Activated CD4-positive, alpha-beta memory T cell treated with anti-CD3 and anti-CD28 coated beads, Interleukin-2, amount 10 ng/mL, durations not matched to agents 7 days and 5 days (primary cell): ENCODE results near the gene ANTXRL. TPM values are rescaled to one million over a fixed set of nuclear protein-coding genes. Genes with fewer than 3 reads are reported as not detected.
A peak's percentile ranks its signal among the peaks of the same experiment; 100 is the strongest.
"Not testable (repeated sequence)": the region's sequence is repeated elsewhere in the genome, so short reads cannot be mapped to it uniquely, and the experiment has no call there.

Experiments
- CTCF ChIA-PET: fragments of 350-600 bp; sonication (Branson Sonifier 250); formaldehyde crosslinking; loops from one replicate; lab custom pipeline; 2021; ENCODE audit warnings: antibody characterized with exemption, inconsistent platforms; lab: Charles Lee
- POLR2A ChIA-PET: fragments of 350-600 bp; sonication (Branson Sonifier 250); formaldehyde crosslinking; loops from one replicate; lab custom pipeline; 2021; ENCODE audit warnings: antibody characterized with exemption; lab: Charles Lee
- DNase-seq: peaks from one replicate; pipeline ENCODE4 v3.0.0-alpha.2; 2020
- H3K27ac Mint-ChIP-seq: one replicate; pipeline ENCODE4 v1.8.0; 2021; ENCODE audit warnings: mild to moderate bottlenecking, mixed read lengths
- H3K27me3 Mint-ChIP-seq: one replicate; pipeline ENCODE4 v1.8.0; 2021; ENCODE audit warnings: mixed read lengths
- H3K36me3 Mint-ChIP-seq: one replicate; pipeline ENCODE4 v1.8.0; 2021; ENCODE audit warnings: low read depth, mixed read lengths
- H3K4me1 Mint-ChIP-seq: one replicate; pipeline ENCODE4 v1.8.0; 2021; ENCODE audit warnings: mixed read lengths
- H3K4me3 Mint-ChIP-seq: one replicate; pipeline ENCODE4 v1.8.0; 2021; ENCODE audit warnings: mild to moderate bottlenecking, mixed read lengths
- H3K9me3 Mint-ChIP-seq: one replicate; pipeline ENCODE4 v1.8.0; 2021; ENCODE audit warnings: mixed read lengths
- total RNA-seq, 2 experiments: library from RNA; stranded (reverse); gene quantifications; one replicate each; pipeline ENCODE4 v1.2.3, GENCODE V29; 2021

ANTXRL gene
- total RNA-seq, 2 experiments from 2014 or later, result not detected

- H3K4me3 Mint-ChIP-seq, result no peak overlapping the region
- peaks cover 13% of the 10 kb centered on the region for H3K27me3 Mint-ChIP-seq
- no peak for DNase-seq
- ChIA-PET CTCF (no interaction called here), POLR2A (interaction anchor here (6.3 kb wide), 1 partner anchor 11 kb away, joined by 98 read pairs; no protein-coding TSS in a partner anchor)
- H3K36me3 Mint-ChIP-seq, result no peaks in the 10 kb centered on the region
- no peaks in the 10 kb centered on the region for H3K9me3 Mint-ChIP-seq
- H3K27ac Mint-ChIP-seq, result peak overlapping the region; percentile 80
- H3K4me1 Mint-ChIP-seq, result peaks cover 31% of the 10 kb centered on the region
Measured at GRCh38 chr10:46272863-46273415, 13.9 kb upstream of the ANTXRL start.

GRCh38 chr10:46273506-46274477 lies 13.0 kb upstream of the ANTXRL start:
- Mint-ChIP-seq H3K27ac (no peak overlapping the region), H3K27me3 (peaks cover 13% of the 10 kb centered on the region), H3K9me3 (no peaks in the 10 kb centered on the region), H3K4me1 (peaks cover 31% of the 10 kb centered on the region), H3K36me3 (no peaks in the 10 kb centered on the region), H3K4me3 (no peak overlapping the region)
- ChIA-PET POLR2A (interaction anchor here (6.3 kb wide), 1 partner anchor 10 kb away, joined by 98 read pairs; no protein-coding TSS in a partner anchor), CTCF (no interaction called here)
- no peak for DNase-seq

GRCh38 chr10:46277840-46278239 lies 9.0 kb upstream of the ANTXRL start:
- no peak overlapping the region for H3K4me3 Mint-ChIP-seq
- POLR2A ChIA-PET, result no interaction called here
- H3K27me3 Mint-ChIP-seq, result peaks cover 27% of the 10 kb centered on the region
- no peaks in the 10 kb centered on the region for H3K36me3 Mint-ChIP-seq
- no peak for DNase-seq
- H3K27ac Mint-ChIP-seq, result no peak overlapping the region
- no peaks in the 10 kb centered on the region for H3K9me3 Mint-ChIP-seq
- peaks cover 5% of the 10 kb centered on the region for H3K4me1 Mint-ChIP-seq
- CTCF ChIA-PET, result no interaction called here

DNA sequence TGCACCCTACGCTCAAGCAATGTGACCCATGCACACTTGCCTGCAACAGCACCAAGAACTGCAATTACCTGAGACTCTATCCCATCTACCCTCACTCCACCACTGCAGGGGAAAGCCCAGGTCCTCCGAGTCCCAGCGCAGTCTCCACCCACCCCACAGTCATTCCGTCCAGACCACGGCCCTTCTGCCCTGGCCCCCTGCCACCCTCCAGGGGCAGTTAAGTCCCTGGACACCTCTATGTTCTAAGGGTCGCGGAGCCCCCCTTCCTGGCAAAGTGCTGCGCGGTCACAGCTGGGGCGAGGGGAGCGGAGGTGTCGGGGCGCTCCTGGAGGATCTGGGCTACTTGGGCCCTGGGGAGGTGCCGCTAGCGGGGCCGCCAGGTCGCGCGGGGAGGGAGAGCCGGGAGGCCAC lies 4.4 kb upstream of the ANTXRL start:
- DNase-seq, H3K36me3 Mint-ChIP-seq, H3K9me3 Mint-ChIP-seq, H3K27ac Mint-ChIP-seq: not testable (repeated sequence)
- peaks cover 17% of the 10 kb centered on the region for H3K27me3 Mint-ChIP-seq
- H3K4me1 Mint-ChIP-seq, result peaks cover 28% of the 10 kb centered on the region
- ChIA-PET CTCF (interaction anchor here (1.4 to 1.8 kb wide), 2 partner anchors 175 to 1098 kb away, joined by 4 to 8 read pairs; no protein-coding TSS in a partner anchor), POLR2A (interaction anchor here (2.8 to 4.5 kb wide), 3 partner anchors 12 to 1098 kb away, joined by 16 to 98 read pairs (median 25); no protein-coding TSS in a partner anchor)
- peak overlapping the region; percentile 47 for H3K4me3 Mint-ChIP-seq

DNA sequence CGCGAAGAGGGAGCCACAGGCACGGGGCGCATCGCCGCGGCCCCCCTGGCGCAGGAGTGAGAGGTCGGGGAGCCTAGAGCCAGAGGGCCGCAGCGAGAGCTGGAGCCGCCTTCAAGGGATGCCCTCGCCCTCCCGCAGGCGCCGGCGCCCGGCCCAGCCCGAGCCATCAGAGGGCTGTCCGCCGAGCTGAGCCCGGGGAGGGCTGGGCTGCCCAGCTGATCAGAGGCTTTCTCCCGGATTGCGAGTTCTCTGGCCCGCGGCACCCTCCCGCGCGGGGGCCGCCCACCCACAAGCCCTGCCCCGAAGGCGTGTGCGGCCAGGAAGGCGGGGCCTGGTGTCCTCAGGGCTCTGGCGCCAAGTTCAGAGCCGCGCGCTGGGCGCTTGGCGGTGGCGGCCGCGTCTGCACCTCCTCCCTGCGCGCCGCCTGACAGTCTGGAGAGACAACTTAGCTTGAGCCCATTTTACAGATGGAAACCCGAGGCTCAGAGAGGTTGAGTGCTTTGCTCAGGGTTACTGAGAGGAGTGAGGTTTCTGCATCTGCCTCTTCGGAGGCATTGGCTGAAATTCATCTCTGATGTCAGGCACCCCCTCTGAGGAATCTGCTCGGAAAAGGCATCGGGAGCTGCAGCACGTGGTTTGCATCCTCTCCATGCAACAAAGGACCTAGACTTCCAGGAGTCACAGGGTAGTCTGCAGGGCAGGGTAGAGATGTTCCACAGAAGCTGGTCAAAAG lies 3.8 kb upstream of the ANTXRL start:
- Mint-ChIP-seq H3K36me3 (no peaks in the 10 kb centered on the region), H3K4me1 (peaks cover 28% of the 10 kb centered on the region), H3K27ac (peak overlapping the region; percentile 14), H3K4me3 (peak overlapping the region; percentile 97), H3K9me3 (no peaks in the 10 kb centered on the region), H3K27me3 (peaks cover 14% of the 10 kb centered on the region)
- POLR2A ChIA-PET, result interaction anchor here (1.1 to 4.5 kb wide), 5 partner anchors 12 to 1097 kb away, joined by 3 to 98 read pairs (median 16); no protein-coding TSS in a partner anchor
- peak; percentile 54 for DNase-seq
- CTCF ChIA-PET, result interaction anchor here (1.4 to 1.8 kb wide), 2 partner anchors 176 to 1098 kb away, joined by 4 to 8 read pairs; no protein-coding TSS in a partner anchor

GRCh38 chr10:46283580-46284285 lies 3.1 kb upstream of the ANTXRL start:
- no peak for DNase-seq
- Mint-ChIP-seq H3K27me3 (peaks cover 15% of the 10 kb centered on the region), H3K27ac (peak overlapping the region; percentile 91), H3K4me3 (peak overlapping the region; percentile 97), H3K4me1 (peaks cover 28% of the 10 kb centered on the region), H3K36me3 (no peaks in the 10 kb centered on the region), H3K9me3 (no peaks in the 10 kb centered on the region)
- ChIA-PET CTCF (interaction anchor here (1.4 to 1.8 kb wide), 2 partner anchors 177 to 1097 kb away, joined by 4 to 8 read pairs; no protein-coding TSS in a partner anchor), POLR2A (interaction anchor here (1.1 to 4.5 kb wide), 5 partner anchors 13 to 1096 kb away, joined by 3 to 98 read pairs (median 16); no protein-coding TSS in a partner anchor)

DNA sequence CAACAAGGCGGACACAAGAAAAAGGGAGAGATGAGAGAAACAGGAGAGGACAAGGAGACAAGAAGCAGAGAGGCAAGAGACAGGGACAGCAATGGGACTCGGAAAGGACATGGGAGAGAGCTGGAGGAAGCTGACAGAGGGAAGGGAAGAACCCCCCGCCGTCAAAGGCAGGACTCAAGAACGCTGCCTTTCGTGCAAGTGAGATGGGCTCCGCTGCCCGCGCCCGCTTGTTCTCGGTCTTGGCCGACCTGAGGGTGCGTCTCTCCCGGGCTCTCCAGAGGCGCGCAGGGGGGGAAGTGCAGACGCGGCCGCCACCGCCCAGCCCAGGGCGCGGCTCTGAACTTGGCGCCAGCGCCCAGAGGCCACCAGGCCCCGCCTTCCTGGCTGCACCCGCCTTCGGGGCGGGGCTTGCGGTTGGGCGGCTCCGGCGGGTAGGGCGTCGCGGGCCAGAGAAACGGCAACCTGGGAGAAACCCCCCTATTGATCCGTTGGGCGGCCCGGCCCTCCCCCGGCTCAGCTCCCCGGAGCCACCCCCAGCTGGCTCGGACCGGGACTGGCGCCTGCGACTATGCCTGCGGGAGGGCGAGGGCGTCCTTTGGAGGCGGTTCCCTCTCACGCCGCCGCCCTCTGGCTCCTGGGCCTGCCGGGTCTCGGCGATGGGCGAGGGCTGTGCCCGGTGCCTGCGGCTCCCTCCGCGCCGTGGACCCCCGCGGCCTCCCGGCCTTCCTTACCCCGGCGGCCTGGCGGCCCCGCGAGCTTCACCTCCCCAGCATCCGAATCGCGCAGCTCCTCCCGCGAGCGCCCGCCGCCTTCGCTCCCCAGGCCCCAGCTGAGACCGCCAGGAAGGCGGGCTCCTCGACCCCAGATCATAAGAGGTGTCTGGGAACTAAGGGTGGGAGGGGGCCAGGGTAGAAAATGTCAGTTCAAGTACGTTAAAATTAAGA lies 2.2 kb upstream of the ANTXRL start:
- H3K27me3 Mint-ChIP-seq, result peaks cover 18% of the 10 kb centered on the region
- peak; percentile 89 for DNase-seq
- no peaks in the 10 kb centered on the region for H3K9me3 Mint-ChIP-seq
- peak overlapping the region; percentile 97 for H3K4me3 Mint-ChIP-seq
- peaks cover 28% of the 10 kb centered on the region for H3K4me1 Mint-ChIP-seq
- no peaks in the 10 kb centered on the region for H3K36me3 Mint-ChIP-seq
- peak overlapping the region; percentile 91 for H3K27ac Mint-ChIP-seq
- ChIA-PET CTCF (interaction anchor here (1.2 kb wide), 1 partner anchor 28 kb away, joined by 4 read pairs; no protein-coding TSS in a partner anchor), POLR2A (interaction anchor here (0.9 to 4.5 kb wide), 7 partner anchors 10 to 1096 kb away, joined by 3 to 98 read pairs (median 7); no protein-coding TSS in a partner anchor)

GRCh38 chr10:46285300-46285699 lies 1.5 kb upstream of the ANTXRL start:
- H3K27me3 Mint-ChIP-seq, result peaks cover 21% of the 10 kb centered on the region
- peaks cover 28% of the 10 kb centered on the region for H3K4me1 Mint-ChIP-seq
- peak overlapping the region; percentile 97 for H3K4me3 Mint-ChIP-seq
- ChIA-PET POLR2A (interaction anchor here (0.9 to 4.5 kb wide), 5 partner anchors 9 to 1095 kb away, joined by 3 to 98 read pairs (median 16); no protein-coding TSS in a partner anchor), CTCF (interaction anchor here (1.2 kb wide), 1 partner anchor 28 kb away, joined by 4 read pairs; no protein-coding TSS in a partner anchor)
- DNase-seq, result no peak
- H3K9me3 Mint-ChIP-seq, result no peaks in the 10 kb centered on the region
- no peaks in the 10 kb centered on the region for H3K36me3 Mint-ChIP-seq
- peak overlapping the region; percentile 82 for H3K27ac Mint-ChIP-seq

DNA sequence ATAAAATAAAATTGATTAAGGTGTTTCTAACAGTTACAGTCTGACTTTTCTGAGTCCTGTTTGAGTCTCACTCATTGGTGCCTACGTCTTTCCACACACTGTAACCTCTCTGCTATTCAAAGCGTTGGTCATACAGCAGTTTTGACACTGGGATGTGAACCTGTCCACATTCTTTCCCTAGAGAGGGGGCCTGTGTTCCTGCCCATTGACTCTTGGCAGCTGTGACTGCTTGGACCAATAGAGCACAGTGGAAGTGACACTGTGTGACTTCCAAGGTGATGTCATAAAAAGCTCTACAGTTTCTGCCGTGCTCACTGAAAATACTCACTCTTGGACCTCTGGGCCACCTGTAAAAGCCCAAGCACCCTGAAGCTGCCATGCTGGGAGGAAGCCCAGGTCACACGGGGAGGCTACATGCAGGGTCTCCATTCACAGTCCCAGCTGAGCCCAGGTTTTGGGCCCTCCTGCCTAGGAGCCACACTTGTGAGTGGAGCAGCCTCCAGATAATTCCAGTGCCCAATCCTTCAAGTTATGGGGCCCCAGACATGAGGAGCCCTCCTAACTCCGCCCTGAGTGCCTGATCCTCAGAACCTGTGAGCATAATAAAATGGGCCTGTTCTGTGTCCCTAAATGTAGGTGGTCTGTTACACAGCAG lies 704 bp upstream of the ANTXRL start:
- POLR2A ChIA-PET, result interaction anchor here (4.5 kb wide), 1 partner anchor 16 kb away, joined by 98 read pairs; no protein-coding TSS in a partner anchor
- H3K4me1 Mint-ChIP-seq, result peaks cover 28% of the 10 kb centered on the region
- peaks cover 26% of the 10 kb centered on the region for H3K27me3 Mint-ChIP-seq
- H3K9me3 Mint-ChIP-seq, result no peaks in the 10 kb centered on the region
- H3K36me3 Mint-ChIP-seq, result no peaks in the 10 kb centered on the region
- peak overlapping the region; percentile 10 for H3K4me3 Mint-ChIP-seq
- CTCF ChIA-PET, result no interaction called here
- H3K27ac Mint-ChIP-seq, result no peak overlapping the region
- no peak for DNase-seq

DNA sequence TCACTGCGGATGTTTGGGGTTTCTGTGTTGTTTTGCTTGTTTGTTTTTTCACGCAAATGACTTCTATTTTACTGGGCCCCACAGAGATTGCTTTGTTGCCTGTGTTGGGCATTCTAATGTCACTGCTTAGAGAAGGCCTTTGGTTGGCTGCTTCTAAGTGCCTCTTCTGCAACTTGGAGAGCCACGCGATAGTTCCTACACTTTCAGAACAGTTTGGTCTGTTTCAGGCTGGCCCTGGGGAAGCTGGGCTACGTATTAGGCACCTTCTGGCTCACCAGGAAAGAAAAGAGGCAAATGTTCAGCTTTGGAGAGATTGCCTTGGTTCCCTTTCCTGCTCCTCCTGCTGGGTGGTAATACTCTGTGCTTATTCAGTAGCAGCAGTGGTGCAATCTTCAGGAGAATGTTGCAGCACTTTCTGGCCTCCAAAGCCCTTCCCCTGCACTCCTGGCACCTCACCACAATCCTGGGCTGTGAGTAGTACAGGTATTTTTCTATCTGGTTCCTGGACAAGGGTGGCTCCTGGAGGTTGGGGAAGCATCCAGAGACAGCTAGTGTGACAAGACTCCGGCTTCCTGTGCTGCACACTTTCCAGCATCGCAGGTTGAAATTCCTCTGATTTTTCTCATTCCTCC lies 1.2 kb downstream of the ANTXRL start:
- no peak for DNase-seq
- Mint-ChIP-seq H3K36me3 (no peaks in the 10 kb centered on the region), H3K27me3 (peaks cover 17% of the 10 kb centered on the region), H3K27ac (no peak overlapping the region), H3K4me3 (no peak overlapping the region), H3K4me1 (peaks cover 24% of the 10 kb centered on the region), H3K9me3 (no peaks in the 10 kb centered on the region)
- POLR2A ChIA-PET, result interaction anchor here (1.0 kb wide), 1 partner anchor 19 kb away, joined by 4 read pairs; no protein-coding TSS in a partner anchor
- CTCF ChIA-PET, result no interaction called here
